AG20443 (cell line): Measurements from ENCODE around the gene FILIP1L.

Experiments used
- DNase-seq: peaks from one replicate; pipeline ENCODE4 v3.0.0; 2012; ENCODE audit warnings: low spot score, mixed read lengths

Gene FILIP1L

DNA sequence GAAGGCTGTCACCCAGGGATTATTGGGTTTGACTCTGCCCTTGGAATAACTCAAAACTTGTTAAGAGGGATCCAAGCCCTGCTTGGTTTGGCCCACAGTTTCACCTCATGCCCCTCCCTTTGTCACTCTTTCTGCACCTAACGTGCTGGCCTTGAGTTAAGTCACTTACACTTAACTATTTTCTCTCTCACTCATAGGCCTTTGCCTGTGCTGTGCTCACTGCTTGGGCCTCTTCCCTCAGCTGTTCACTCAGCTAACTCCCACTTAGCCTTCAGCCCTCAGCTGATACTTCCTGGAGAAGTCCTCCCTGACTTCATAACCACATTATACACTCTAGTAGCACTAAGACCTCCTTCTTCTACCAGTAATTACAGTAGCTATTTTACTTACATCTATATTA lies 163.4 kb downstream of the FILIP1L start:
- DNase-seq: no peak

DNA sequence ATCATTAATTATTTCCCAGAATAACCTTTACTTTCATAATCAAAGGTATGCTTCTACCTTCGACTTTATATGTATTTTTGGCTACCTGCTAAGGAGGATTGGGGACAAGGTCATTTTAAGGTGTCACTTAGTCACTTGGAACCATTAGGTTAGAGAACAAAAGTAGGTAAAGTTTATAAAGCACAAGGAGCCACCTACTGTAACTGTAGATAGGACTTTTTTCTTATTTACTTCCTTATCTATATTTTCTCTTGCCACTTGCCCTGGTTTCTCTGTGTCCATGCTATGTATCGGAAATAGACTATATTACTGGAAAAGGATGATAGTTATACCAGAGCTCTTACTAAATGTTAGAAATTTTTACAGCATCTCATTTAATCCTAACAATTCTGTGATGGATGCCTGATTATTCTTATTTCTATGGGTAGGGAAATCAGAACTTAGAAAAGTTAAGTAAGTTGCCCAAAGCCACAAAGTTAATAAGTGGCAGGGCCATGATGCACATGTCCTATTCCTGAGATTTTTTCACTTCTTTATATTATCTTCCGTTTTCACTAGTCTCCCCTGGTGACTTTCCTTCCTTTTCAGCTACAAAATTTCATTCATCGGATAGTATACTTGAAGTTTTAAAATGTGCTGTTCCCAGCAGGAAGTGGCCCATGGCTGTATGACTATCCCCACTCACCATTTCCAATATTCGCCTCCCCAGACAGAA lies 164.2 kb downstream of the FILIP1L start:
- DNase-seq: no peak

DNA sequence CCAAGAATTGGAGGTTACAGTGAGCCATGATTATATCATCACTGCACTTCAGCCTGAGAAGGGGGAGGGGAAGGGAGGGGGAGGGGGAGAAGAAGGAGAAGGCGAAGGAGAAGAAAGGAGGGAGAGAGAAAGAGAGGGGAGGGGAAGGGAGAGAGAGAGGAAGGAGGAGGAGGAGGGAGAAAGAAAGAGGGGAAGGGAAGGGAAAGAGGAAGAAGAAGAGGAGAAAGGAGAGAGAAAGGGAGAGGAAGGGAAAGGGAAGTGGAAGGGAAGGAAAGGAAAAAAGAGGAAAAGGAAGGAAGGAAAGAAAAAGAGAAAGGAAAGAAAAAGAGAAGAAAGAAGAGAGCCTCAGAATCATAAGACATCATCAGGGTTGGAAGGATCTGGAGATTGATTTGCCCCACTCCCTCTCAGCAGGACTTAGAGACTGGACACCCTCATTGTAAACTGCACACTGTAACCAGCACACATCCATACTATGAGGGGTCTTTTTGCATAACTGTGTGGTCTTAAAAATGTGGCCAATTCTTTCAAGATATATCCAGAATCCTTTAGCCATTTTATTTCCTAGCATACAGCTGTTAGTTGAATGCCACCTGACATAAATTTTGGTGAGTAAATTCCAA lies 165.7 kb downstream of the FILIP1L start:
- DNase-seq: no peak

DNA sequence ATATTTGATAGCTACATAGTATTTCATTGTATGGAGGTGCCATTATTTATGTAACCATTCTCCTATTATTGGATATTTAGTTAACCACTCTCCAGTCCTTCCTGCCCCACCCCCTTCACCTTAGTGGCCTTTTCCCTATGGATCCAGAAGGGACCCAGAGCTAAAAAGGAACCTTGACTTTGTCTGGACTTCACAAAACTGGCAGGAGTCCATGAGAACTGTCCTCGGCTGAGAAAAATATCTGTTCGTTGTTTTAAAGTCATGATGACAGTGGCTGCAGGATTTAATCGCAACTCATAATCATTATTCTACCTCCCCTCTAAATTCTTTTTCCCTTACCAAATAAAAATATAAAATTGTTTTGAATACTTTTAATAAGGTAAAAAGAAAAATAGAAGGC lies 166.9 kb downstream of the FILIP1L start:
- DNase-seq: no peak

DNA sequence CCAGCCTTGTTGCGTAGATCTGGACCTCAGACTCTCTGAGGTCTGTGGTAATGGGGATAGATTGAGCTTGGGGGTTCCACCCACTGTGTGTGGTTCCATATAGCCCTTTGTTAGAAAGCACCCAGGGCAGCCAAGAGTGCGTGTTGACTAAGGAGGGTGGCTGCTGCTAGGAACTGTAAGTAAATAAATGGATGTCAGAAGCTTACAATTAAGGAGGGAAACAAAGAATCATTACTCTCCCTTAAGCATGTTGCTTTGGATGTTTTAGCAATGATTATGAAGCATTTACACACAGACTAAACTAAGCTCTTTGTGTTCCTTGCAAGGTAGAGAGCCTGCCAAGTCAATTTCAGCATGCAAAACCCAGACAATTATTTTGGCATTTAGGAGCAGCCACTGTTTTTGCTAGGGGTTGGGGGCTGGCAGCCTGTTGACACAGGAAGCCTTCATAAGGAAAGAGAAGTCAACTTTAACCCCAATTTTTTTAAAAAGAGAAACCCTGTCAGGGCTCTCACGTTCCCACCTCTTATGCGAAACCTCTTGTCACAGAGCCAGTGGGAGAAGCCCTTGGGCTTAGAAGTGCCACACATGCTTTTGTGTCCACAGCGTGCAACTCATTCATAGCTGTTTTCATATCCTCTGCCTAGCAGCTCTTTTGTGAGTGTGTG lies 168.8 kb downstream of the FILIP1L start:
- peak; percentile 30 for DNase-seq

DNA sequence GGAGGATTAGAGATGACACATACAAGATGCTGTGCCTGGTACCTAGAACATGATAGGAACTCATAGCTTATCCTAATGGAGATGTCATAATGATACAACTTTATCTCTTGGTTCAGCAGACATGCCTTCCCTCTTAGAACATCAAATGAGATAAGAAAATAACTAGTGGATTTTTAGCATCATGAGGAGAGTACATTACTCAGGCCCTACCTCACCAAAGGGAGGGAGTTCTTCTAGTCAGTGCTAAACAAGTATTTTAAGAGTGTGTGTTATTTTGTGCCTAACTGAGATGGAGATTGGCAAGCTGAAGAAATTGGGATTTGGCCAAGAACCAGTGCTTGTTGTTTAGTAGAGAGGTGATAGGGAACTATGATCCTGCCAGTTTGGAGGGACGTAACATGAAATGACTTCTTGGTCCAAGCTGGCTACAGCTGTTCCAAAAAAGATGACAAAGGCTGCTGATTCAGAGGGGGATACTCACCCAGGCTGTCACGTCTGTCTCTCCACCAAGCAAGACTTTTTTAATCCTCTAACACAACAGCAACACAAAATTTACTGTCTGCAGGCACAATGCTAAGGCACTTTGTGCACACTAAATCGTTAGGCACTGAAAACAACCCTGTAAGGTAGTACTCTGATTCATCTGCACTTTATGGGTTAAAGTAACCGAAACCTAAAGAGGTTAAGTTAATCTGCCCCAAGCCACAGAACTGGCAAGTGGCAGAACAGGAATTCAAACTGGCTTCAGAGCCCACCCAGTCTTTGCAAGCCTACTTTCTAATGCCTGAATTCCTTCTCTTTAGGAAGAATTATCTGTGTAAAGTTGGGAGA lies 170.2 kb downstream of the FILIP1L start:
- no peak for DNase-seq

DNA sequence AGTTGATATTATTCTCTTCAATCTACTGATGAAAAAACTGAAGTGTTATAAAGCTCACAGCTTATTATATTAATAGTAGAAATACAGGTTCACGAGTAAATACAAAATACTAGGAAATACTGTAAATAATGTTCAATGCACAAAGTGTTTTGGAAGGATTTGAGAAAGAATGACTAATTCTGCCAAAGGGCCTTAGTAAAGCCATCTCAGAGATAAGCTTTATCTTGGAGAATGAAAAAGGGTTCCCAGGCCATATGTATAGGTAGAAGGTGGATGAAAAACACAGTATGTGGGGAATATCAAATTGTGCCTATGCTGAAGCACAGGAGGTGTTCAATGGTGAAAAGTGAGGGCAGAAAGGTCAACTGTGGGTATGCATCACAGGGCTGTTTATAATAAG lies 173.1 kb downstream of the FILIP1L start:
- DNase-seq: no peak

DNA sequence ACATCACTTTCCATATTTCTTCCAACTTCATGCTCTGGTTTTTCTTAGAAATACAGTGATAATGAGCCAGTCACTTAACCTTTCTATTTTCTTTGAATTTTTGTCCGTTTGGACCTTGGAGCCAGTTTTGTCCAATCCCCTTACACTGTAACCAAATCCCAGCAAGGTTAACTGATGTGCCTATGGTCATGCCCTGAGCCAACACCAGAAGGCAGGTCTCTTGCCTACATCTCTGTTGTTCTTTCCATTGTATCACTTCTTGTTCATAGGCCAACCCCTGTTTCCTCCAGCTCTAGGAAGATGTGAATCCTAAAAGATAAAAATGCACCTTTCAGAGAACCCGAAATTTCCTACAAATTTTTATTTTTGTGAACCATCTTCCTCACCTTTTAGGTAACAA lies 174.0 kb downstream of the FILIP1L start:
- no peak for DNase-seq

DNA sequence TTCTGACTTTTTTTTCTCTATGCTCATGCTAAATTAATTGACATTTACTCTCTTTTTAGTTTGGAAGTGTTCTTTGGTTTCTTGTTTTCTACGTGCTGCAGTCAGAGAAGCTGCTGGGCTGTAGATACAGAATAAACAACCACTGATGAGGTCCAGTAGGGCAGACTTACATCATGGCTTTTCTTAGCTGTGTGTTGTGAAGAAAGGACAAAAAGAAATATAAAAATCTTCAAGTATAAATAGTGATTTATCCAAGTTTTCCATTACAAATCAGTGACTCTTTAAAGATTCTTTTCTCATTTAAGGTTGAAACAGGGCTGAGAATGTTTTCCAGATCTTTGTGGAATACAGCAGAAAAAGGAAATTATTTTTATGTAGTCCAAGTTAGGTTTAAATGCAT lies 174.4 kb downstream of the FILIP1L start:
- DNase-seq: no peak

DNA sequence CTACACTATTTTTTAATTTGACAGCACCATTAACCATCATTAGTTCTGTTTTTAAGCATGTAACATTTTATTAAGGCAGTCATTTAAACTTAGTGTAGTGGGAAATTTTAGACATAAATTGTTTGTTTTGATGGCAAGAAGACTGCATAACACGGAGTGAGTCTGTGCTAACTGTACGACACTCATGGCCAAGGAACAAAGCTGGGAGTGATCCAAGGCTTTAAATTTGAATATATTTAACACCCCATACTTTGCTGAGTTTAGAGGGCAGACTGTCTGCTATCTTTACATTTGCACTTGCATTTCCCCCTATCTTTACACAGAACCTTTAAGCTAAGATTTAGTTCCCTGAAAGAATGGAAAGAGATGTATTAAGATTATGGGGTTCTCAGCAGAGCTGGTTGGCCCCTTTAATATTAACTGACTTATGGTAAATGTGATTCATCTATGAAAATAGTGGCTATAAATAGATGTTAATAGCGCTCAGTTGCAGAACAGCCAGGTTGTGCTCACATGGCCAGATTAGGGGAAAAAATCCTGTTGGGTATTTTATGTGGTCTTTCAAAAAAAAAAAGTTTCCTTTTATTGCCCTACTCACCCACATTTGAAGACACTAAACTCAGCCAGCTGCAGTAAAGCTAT lies 175.9 kb downstream of the FILIP1L start:
- DNase-seq: no peak

DNA sequence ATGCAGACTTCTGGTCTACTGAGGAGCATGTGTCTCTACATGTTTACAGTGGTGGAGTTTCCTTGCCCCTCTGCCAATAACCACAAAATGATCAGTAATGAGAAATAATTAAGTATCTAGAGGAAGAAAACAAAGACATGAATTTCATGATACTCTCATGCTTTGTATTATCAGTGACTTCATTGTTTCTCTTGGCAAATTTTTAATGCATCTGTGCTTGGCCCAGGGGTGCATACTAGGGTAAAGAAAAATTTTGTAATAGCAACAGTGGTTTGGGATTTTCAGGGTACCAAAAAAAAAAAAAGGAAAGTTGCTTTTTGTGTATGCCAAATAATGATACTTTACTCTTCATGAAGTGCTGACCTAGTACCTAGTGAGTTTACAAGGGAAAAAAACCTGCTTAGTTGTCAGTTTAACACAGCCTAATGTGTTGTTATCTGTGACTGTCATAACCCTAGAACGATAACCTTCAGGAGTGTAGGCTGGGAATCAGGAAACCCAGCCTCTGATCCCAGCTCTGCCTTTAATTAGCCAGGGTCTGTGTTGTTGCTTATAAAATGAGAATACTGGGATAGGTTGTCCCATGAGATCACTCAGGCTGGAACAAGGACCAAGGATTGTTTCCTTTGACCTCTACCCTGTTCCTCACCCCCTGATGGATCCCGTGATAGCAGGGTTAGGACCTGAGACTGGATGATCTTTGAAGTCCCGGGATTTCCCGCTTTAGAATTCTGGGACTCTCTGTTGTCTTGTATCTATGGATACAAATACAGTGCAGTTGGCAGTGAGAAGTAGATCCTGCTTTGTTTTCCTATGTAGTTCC lies 179.1 kb downstream of the FILIP1L start:
- DNase-seq: no peak

DNA sequence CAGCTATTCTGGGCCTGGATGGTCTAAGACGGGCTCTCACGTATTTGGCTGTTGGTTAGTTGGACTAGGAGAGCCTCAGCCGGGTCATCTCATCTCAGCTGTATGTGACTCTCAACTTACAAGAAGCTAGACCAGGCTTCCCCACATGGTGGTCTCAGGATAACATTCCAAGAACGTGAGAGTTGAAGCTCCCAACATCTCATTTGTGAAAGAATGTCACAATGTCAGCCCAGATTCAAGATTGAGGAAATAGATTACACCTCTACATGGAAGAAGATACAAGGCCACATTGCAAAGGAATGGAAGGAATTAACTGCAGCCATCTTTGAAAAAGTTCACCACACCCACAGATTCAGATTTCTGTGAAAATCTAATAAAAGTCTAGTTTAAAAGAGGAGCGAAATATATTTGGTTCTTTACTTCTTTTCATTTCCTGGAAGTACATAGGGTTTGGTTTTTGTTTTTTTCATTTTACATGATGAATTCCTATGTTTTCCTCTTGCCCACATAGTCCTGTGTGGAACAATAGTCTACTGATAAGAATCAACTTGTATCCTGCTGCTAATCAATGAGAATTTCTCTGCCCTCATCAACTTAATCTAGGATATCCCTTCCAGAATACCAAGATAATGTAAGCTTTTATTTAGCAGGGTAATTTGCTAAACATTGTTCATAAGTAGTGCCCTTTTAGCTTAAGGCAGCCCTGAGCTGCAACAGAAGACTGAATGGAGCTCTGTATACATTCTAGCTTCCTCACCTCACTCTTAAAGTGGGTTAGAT lies 180.1 kb downstream of the FILIP1L start:
- no peak for DNase-seq

DNA sequence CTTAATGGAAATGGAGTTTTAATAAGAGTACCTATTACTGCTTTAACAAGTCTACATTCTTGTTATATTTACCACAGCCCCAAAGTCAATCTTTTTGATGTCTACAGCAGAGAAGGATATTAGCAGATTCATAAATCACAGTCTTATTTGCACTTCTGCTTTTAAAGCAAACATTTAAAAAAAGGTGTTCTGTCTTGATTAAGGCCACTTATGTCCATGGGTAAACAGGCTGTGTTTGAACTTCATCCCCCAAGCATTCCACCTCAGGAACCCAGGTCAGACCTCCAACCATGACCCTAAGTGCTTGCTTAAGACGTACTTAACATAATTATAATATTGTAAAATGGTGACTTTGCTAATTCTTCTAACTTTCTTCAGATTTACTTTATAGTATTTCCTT lies 183.2 kb downstream of the FILIP1L start:
- no peak for DNase-seq

DNA sequence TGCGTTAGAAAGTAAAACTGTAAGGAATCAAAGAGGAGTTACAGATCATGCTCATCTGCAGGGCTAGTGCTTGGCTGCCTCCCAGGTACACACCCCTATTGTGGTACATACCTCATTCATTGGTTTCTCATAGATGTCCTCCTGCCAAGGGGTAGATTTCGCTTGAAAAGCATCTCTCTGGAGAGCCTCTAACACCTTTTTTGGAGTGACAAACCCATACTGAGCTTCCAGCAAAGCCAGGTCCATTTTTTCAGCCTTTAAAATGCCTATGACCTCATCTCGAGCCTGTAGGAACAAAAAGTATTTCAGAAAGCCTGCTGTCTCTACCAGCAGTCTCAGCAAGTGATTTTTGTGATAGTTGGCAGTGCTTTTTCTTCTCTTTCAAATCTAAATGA lies 184.6 kb downstream of the FILIP1L start:
- peak; percentile 69 for DNase-seq

DNA sequence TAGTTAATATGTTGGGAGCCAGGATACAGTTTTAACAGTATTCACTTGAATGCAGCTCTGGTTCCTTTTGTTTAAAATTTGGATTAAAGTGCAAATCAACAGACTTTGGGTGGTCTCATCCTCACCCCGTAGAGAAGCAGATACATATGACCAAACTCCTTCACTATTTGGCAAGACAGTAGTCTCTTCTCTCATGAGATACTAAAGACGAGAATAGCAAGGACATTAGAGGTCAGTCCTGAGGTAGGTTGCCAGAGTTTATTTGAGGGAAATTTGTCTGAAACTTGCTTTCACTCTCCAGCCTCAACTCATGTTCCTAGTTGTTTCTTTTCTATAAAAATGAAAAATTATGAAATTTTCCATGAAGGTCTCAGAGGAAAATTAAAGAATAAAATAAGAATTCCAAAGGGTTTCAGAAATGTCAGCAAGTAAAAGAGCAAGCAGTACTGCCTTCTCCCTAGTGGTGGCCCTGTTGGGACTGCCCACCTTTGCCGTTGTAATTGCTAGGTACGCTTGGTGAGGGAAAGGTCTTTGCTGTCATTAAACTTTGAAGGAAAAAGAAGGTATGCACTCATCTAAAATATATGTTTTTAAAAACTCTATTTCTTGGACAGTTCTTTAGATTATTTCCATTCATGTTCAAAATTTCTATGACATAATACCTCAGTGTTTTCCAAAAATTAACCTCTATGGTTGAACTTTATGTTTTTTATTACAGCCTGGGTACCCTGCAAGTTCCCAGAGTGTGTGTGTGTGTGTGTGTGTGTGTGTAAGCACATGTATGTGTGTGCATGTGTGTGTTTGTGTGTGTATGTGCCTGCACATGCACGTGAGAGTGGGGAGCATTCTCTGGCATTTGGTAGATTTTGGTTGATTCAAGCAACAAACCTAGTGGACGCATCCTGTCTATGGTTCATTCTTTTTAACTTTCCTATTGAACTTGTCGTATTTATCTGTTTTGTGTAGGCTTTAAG lies 185.2 kb downstream of the FILIP1L start:
- DNase-seq: no peak

DNA sequence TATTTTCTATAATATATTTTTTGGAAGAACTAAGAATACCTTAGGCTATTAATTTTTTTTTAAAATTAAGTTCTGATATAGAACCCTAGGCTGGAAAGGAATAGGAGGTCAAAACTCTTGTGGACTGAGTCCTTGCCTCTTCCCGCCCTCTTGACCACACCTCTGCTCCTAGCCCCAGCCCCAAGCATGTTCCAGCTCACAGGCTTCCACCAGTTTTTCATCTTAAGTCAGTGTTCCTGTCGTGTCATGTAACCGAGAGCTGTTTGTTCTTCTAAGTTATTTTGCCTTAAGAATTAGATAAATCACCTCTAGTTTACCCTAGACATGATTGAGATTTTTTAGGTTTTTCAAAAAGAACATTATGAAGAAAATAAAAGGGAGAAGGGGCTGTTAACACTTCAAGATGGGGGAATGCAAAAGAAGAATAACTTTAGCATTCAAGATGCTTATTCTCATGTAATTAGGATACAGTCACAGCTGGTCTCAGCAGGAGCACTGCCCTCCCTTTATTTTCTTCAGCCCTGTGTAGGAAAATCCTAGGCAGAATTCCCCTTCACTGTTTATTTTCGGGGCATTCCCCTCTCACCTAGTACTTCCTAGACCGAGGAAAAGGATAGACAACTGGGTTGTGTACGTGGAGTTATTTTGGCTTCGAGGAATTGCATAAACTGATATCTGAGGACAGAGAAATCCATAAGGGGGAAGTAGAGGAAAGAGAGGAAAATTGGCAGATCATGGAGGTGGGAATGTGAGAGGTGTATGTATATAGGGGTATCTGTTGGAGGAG lies 186.4 kb downstream of the FILIP1L start:
- DNase-seq: no peak

DNA sequence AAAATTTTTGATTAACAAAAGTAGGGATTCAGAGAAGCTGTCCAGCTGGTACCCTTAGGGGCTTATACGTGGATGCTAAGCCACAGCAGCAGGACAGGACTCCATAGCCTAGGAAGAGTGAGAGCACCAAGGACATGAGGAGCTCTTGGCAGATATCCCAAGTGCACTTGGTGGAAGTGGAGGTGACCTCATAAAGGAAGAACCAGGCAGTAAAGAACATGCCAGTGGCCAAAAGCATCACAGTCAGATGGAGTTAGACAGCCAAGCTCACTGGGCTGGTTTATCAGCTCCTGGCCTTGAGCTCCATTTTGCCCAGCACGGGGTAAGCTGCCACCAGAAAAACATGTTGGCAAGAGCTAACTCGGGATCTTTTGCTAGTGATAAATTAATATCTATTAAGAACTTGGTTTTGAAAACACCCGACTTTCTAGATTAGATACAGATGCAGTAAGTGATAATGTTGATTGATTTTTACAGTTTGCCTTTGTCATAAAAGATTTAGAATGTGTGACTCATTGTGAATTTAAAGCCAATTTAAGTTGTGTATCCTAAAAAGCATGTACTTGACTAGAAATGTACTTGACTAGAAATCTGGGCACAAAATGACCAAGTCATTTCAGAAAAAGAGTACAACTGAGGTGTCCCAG lies 188.6 kb downstream of the FILIP1L start:
- peak; percentile 62 for DNase-seq

DNA sequence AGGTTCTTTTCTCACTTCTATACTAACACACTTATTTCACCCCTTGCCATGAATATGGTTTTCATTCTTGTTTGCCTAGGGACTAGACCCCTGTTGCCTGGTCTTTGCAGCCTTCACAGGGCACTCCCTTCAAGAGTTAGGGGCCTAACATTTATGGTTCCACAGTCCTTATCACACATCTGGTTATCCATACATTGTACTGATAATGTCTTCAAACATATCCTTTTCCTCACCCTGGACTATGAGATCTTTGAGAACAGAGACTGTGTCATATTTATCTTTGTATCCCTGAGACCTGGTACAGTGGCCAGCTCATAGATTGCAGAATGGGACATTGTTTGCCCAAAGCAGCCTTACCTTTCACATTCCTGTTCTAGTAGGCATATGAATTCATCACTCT lies 190.4 kb downstream of the FILIP1L start:
- DNase-seq: no peak
